Right lobe of liver (tissue), 4 donors: Measurements from ENCODE around the gene NYAP2.

Experiments
- POLR2A ChIP-seq: fragments of 450-650 bp; IDR thresholded peaks from one replicate; pipeline ENCODE4 v1.6.1; 2017; ENCODE audit warnings: antibody characterized with exemption, mild to moderate bottlenecking
- TF ChIP-seq, protein P1 (sequence below), 4 donors: fragments of 200-600 bp in 3 of 4; fragments of 450-650 bp in 1 of 4; IDR thresholded peaks; one replicate each; pipeline versions ENCODE4 v1.5.1 to v1.8.0; 2016 to 2022; ENCODE audit warnings: antibody characterized with exemption in 4 of 4, mild to moderate bottlenecking in 2 of 4
- donor health status: DM: no; HTN: no; CAD: no.
- donor health status: DM: no; HTN: no; CAD: no.
- donor health status: DM: no; HTN: yes; CAD: no.

GRCh38 chr2:225694664-225695063, 295.2 kb downstream of the NYAP2 start:
- no peak for TF ChIP-seq POLR2A
- TF ChIP-seq, protein P1, sequence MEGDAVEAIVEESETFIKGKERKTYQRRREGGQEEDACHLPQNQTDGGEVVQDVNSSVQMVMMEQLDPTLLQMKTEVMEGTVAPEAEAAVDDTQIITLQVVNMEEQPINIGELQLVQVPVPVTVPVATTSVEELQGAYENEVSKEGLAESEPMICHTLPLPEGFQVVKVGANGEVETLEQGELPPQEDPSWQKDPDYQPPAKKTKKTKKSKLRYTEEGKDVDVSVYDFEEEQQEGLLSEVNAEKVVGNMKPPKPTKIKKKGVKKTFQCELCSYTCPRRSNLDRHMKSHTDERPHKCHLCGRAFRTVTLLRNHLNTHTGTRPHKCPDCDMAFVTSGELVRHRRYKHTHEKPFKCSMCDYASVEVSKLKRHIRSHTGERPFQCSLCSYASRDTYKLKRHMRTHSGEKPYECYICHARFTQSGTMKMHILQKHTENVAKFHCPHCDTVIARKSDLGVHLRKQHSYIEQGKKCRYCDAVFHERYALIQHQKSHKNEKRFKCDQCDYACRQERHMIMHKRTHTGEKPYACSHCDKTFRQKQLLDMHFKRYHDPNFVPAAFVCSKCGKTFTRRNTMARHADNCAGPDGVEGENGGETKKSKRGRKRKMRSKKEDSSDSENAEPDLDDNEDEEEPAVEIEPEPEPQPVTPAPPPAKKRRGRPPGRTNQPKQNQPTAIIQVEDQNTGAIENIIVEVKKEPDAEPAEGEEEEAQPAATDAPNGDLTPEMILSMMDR (IDR thresholded peaks at IDR 0.05), result no peak
